Adrenal gland (tissue), 5 donors: ENCODE data around the gene ZNF292.

Source experiments
- CTCF ChIP-seq, 6 experiments: fragments of 450-650 bp in 4 of 6; fragments of 200-600 bp in 2 of 6; sonication (generic) in 1 of 6; IDR thresholded peaks; 1 replicate in 5 of 6; 2 replicates in 1 of 6; pipeline versions ENCODE4 v1.5.1 to v1.8.0; 2016 to 2021; ENCODE audit warnings: antibody characterized with exemption in 6 of 6, mild to moderate bottlenecking in 2 of 6, moderate library complexity in 1 of 6
- POLR2A ChIP-seq, 2 donors: fragments of 450-650 bp; IDR thresholded peaks; one replicate each; pipeline ENCODE4 v1.6.1; 2017; ENCODE audit warnings: antibody characterized with exemption in 2 of 2, mild to moderate bottlenecking in 2 of 2, moderate library complexity in 1 of 2
- donor health status: DM: no; HTN: no; CAD: no.

- TF ChIP-seq CTCF (IDR thresholded peaks at IDR 0.05) (no peak), POLR2A (IDR thresholded peaks at IDR 0.05) (no peak)
Observed at GRCh38 chr6:87257975-87258374, 102.6 kb downstream of the ZNF292 start.
